Astrocyte (in vitro differentiated cells and primary cell): Measurements from ENCODE around the gene GPC3. TPM values are rescaled to one million over a fixed set of nuclear protein-coding genes. Genes with fewer than 3 reads are reported as not detected.
A peak's percentile ranks its signal among the peaks of the same experiment; 100 is the strongest.

Source experiments
- DNase-seq: peaks from one replicate; pipeline ENCODE4 v3.0.0-alpha.2; 2010; ENCODE audit warnings: low read depth
- FAIRE-seq: peaks from 2 replicates; lab custom pipeline; 2011; peaks lifted over from hg19 to GRCh38; lab: Jason Lieb, UNC
- H2AFZ ChIP-seq: 2 replicates; pipeline ENCODE4 v1.6.0; 2012; ENCODE audit warnings: low read depth, low read length, inconsistent platforms
- H3K27ac ChIP-seq: 2 replicates; pipeline ENCODE4 v1.5.1; 2011; ENCODE audit warnings: low read depth, low read length, inconsistent platforms
- H3K27me3 ChIP-seq: 2 replicates; pipeline ENCODE4 v1.6.0; 2011; ENCODE audit warnings: low read length, inconsistent platforms; ENCODE audit not compliant: insufficient read depth
- H3K36me3 ChIP-seq: 2 replicates; pipeline ENCODE4 v1.5.1; 2011; ENCODE audit warnings: low read length, inconsistent platforms; ENCODE audit not compliant: insufficient read depth
- H3K4me1 ChIP-seq: 2 replicates; pipeline ENCODE4 v1.5.1; 2011; ENCODE audit warnings: low read length, inconsistent platforms; ENCODE audit not compliant: insufficient read depth
- H3K4me2 ChIP-seq: 2 replicates; pipeline ENCODE4 v1.6.0; 2012; ENCODE audit warnings: low read length, inconsistent platforms
- H3K4me3 ChIP-seq: 2 replicates; pipeline ENCODE4 v1.5.1; 2011; ENCODE audit warnings: low read depth, mild to moderate bottlenecking, low read length, inconsistent platforms; ENCODE audit not compliant: insufficient read depth
- H3K79me2 ChIP-seq: 2 replicates; pipeline ENCODE4 v1.6.0; 2012; ENCODE audit warnings: mild to moderate bottlenecking, low read length, inconsistent platforms; ENCODE audit not compliant: insufficient read depth
- H3K9ac ChIP-seq: 2 replicates; pipeline ENCODE4 v1.6.0; 2012; ENCODE audit warnings: mild to moderate bottlenecking, low read length, inconsistent platforms
- H3K9me3 ChIP-seq: 2 replicates; pipeline ENCODE4 v1.5.1; 2012; ENCODE audit warnings: low read depth, mild to moderate bottlenecking, low read length, inconsistent platforms; ENCODE audit not compliant: insufficient read depth
- H4K20me1 ChIP-seq: 2 replicates; pipeline ENCODE4 v1.6.0; 2012; ENCODE audit warnings: low read length, inconsistent platforms; ENCODE audit not compliant: insufficient read depth
- H3K27ac Mint-ChIP-seq: one replicate; pipeline ENCODE4 v1.8.0; 2021; ENCODE audit warnings: mild to moderate bottlenecking, mixed read lengths; ENCODE audit not compliant: unreplicated experiment
- H3K27me3 Mint-ChIP-seq: one replicate; pipeline ENCODE4 v1.8.0; 2021; ENCODE audit warnings: low read depth, mixed read lengths; ENCODE audit not compliant: unreplicated experiment
- H3K36me3 Mint-ChIP-seq: one replicate; pipeline ENCODE4 v1.8.0; 2021; ENCODE audit warnings: low read depth, mixed read lengths; ENCODE audit not compliant: unreplicated experiment
- H3K4me1 Mint-ChIP-seq: one replicate; pipeline ENCODE4 v1.8.0; 2021; ENCODE audit warnings: low read depth, mixed read lengths; ENCODE audit not compliant: unreplicated experiment
- H3K4me3 Mint-ChIP-seq: one replicate; pipeline ENCODE4 v1.8.0; 2021; ENCODE audit warnings: mild to moderate bottlenecking, moderate library complexity, mixed read lengths; ENCODE audit not compliant: unreplicated experiment
- H3K9me3 Mint-ChIP-seq: one replicate; pipeline ENCODE4 v1.8.0; 2021; ENCODE audit warnings: mild to moderate bottlenecking, mixed read lengths; ENCODE audit not compliant: unreplicated experiment
- EZH2 ChIP-seq: IDR thresholded peaks from 2 replicates; pipeline ENCODE4 v1.6.1; 2012; ENCODE audit warnings: mild to moderate bottlenecking, low read length, inconsistent platforms; ENCODE audit not compliant: insufficient read depth
- total RNA-seq: library from RNA; stranded (reverse); gene quantifications from 2 replicates; pipeline ENCODE4 v1.2.1, GENCODE V29; 2021
- TF ChIP-seq, protein P1 (sequence below): IDR thresholded peaks from 2 replicates; pipeline ENCODE4 v1.5.1; 2011; ENCODE audit warnings: low read depth, mild to moderate bottlenecking, inconsistent platforms, low read length, moderate library complexity; ENCODE audit not compliant: insufficient read depth

Gene GPC3
- total RNA-seq, 1 donor from 2014 or later, result 8.2 TPM

GRCh38 chrX:133586443-133586842 lies 399.0 kb downstream of the GPC3 start:
- no peaks in the 10 kb centered on the region for H3K9me3 ChIP-seq
- H3K4me3 ChIP-seq, result no peak overlapping the region
- H3K79me2 ChIP-seq, result no peaks in the 10 kb centered on the region
- H3K9ac ChIP-seq, result no peak overlapping the region
- H3K27ac Mint-ChIP-seq, result peak overlapping the region; percentile 12
- H3K27me3 Mint-ChIP-seq, result no peaks in the 10 kb centered on the region
- no peaks in the 10 kb centered on the region for H4K20me1 ChIP-seq
- no peaks in the 10 kb centered on the region for H3K27me3 ChIP-seq
- no peak for TF ChIP-seq EZH2
- TF ChIP-seq, protein P1, sequence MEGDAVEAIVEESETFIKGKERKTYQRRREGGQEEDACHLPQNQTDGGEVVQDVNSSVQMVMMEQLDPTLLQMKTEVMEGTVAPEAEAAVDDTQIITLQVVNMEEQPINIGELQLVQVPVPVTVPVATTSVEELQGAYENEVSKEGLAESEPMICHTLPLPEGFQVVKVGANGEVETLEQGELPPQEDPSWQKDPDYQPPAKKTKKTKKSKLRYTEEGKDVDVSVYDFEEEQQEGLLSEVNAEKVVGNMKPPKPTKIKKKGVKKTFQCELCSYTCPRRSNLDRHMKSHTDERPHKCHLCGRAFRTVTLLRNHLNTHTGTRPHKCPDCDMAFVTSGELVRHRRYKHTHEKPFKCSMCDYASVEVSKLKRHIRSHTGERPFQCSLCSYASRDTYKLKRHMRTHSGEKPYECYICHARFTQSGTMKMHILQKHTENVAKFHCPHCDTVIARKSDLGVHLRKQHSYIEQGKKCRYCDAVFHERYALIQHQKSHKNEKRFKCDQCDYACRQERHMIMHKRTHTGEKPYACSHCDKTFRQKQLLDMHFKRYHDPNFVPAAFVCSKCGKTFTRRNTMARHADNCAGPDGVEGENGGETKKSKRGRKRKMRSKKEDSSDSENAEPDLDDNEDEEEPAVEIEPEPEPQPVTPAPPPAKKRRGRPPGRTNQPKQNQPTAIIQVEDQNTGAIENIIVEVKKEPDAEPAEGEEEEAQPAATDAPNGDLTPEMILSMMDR, result no peak
- no peaks in the 10 kb centered on the region for H3K36me3 Mint-ChIP-seq
- no peaks in the 10 kb centered on the region for H3K36me3 ChIP-seq
- H3K4me3 Mint-ChIP-seq, result no peak overlapping the region
- H3K27ac ChIP-seq, result no peak overlapping the region
- H3K4me2 ChIP-seq, result no peak overlapping the region
- DNase-seq (peak; percentile 27), FAIRE-seq (peak; percentile 93)
- H3K4me1 ChIP-seq, result peaks cover 5% of the 10 kb centered on the region
- H3K9me3 Mint-ChIP-seq, result no peaks in the 10 kb centered on the region
- H3K4me1 Mint-ChIP-seq, result peaks cover 10% of the 10 kb centered on the region
- no peak overlapping the region for H2AFZ ChIP-seq

GRCh38 chrX:133583825-133584224 lies 401.6 kb downstream of the GPC3 start:
- H3K4me3 Mint-ChIP-seq, result no peak overlapping the region
- peaks cover 12% of the 10 kb centered on the region for H3K4me1 Mint-ChIP-seq
- H4K20me1 ChIP-seq, result no peaks in the 10 kb centered on the region
- peaks cover 5% of the 10 kb centered on the region for H3K4me1 ChIP-seq
- no peaks in the 10 kb centered on the region for H3K9me3 Mint-ChIP-seq
- no peak overlapping the region for H3K4me3 ChIP-seq
- no peaks in the 10 kb centered on the region for H3K79me2 ChIP-seq
- H3K4me2 ChIP-seq, result no peak overlapping the region
- no peaks in the 10 kb centered on the region for H3K27me3 Mint-ChIP-seq
- H3K9me3 ChIP-seq, result no peaks in the 10 kb centered on the region
- no peak for DNase-seq
- no peak overlapping the region for H3K27ac Mint-ChIP-seq
- H3K36me3 ChIP-seq, result no peaks in the 10 kb centered on the region
- no peaks in the 10 kb centered on the region for H3K27me3 ChIP-seq
- no peak for FAIRE-seq
- H2AFZ ChIP-seq, result no peak overlapping the region
- H3K9ac ChIP-seq, result no peak overlapping the region
- H3K27ac ChIP-seq, result no peak overlapping the region
- TF ChIP-seq EZH2, result no peak
- TF ChIP-seq, protein P1, result no peak
- H3K36me3 Mint-ChIP-seq, result no peaks in the 10 kb centered on the region

DNA sequence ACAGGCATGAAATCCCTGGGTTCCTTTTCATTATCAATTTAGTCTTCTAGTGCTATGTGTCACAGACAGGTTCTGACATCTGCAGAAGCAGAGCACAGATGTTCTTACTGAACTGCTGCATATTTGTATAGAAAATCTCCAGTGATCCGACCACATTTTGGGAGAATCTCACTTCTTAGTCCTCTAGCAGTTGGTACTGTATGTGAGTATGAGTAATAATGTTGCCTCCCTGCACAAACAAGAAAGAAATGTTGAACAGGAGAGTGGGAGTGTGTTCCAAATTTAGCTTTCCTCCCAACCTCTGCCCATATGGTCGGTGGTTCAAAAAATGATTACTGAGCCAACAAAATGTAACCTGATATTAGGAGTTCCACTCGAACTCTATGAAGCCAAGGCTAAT lies 404.8 kb downstream of the GPC3 start:
- Histone ChIP-seq H3K4me2 (no peak overlapping the region), H3K9ac (no peak overlapping the region), H3K4me3 (no peak overlapping the region), H3K27me3 (no peaks in the 10 kb centered on the region), H2AFZ (no peak overlapping the region), H4K20me1 (no peaks in the 10 kb centered on the region), H3K4me1 (peaks cover 2% of the 10 kb centered on the region), H3K79me2 (no peaks in the 10 kb centered on the region), H3K27ac (no peak overlapping the region), H3K9me3 (no peaks in the 10 kb centered on the region), H3K36me3 (no peaks in the 10 kb centered on the region)
- no peak overlapping the region for H3K27ac Mint-ChIP-seq
- TF ChIP-seq, protein P1, result no peak
- TF ChIP-seq EZH2, result no peak
- no peaks in the 10 kb centered on the region for H3K27me3 Mint-ChIP-seq
- peak; percentile 41 for FAIRE-seq
- H3K9me3 Mint-ChIP-seq, result no peaks in the 10 kb centered on the region
- DNase-seq, result peak; percentile 70
- H3K36me3 Mint-ChIP-seq, result no peaks in the 10 kb centered on the region
- no peak overlapping the region for H3K4me3 Mint-ChIP-seq
- peaks cover 5% of the 10 kb centered on the region for H3K4me1 Mint-ChIP-seq
